Measurements from ENCODE around the gene GSX1.

GSX1 gene

DNA sequence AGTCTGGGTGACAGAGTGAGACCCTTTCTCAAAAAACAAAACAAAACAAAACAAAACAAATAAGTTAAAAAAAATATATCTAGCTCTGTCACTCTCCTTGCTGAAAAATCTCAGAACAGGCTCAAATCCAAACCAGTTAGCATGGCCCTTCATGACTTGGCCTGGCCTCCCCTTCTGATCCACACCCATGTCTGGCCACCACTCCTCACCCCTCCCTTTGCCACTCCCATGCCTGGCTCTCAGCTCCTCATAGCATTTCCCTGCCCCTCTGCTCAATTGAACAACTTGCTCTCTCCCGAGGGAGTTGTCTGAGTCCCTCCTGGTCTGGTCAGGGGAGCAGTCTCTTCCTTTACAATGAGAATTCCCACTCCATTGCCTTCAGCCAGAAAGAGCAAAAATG, 4.0 kb upstream of the GSX1 start:
- in situ Hi-C loops (cut with HindIII; ENCODE audit: low pct_unique_long_range_greater_than_20kb, low sequenced_read_pairs), result no loop called here
- no peak for DNase-seq (ENCODE audit: low read depth in 1 of 2, low spot score in 1 of 2)
- no peak for TF ChIP-seq JUND (IDR thresholded peaks at IDR 0.05; ENCODE audit: low read depth)

DNA sequence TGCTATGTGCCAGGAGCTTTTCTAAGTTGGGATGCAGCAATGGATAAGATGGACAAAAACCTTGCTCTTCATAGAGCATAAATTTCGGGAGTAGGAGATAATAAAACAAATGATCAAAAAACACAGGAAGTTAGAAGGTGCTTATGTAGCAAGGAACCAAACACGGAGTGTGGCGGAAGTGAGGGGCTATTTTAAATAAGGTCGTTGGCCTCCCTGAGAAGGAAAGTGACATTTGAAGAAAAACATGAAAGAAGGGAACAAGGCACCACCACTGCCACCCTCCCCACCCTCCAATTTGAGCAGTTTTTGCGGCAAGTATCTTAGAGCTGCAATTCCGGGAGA, 3.2 kb upstream of the GSX1 start:
- TF ChIP-seq JUND (IDR thresholded peaks at IDR 0.05; ENCODE audit: low read depth), result no peak
- DNase-seq (ENCODE audit: low read depth in 1 of 2, low spot score in 1 of 2), result no peak
- in situ Hi-C loops (cut with HindIII; ENCODE audit: low pct_unique_long_range_greater_than_20kb, low sequenced_read_pairs), result no loop called here

DNA sequence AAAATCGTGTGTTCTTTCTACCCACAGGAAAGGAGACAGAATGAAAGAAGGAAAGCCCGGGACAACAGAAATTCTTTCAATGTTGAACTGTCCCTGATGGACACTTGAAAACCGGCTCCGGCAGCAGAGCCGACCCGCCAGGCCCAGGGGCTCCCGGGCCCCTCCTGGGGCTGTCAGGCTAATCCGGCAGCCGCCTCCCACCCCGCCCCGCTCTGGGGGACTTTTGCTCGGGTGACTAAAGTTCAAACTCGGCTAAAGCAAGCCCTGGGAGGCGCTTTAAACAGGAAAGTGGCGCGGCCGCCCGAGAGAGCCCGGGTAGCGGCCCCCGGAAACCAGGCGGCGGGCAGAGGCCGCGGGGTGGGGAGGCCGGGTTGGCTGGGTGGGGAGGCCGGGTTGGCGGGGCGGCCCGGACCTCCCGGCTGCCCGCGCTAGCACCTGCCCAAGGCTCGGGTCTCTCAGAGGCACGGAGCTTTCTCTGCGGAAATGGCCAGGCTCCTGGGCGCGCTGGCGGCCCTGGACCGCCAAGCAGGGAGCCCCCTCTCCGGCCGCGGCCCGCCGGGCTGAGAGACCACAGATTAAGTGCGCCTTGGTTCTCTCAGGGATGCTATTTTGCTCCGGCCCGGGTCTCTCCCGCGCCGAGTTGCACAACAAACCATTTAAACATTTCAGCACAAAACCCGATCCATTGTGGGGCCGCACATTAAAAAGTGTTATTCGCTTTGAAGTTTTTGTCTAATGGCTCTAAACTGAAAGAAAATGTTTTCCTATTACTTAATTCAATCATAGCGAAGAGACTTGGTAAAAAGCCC, 2.6 kb upstream of the GSX1 start:
- TF ChIP-seq JUND (IDR thresholded peaks at IDR 0.05; ENCODE audit: low read depth), result no peak
- no peak for DNase-seq (ENCODE audit: low read depth in 1 of 2, low spot score in 1 of 2)
- in situ Hi-C loops (cut with HindIII; ENCODE audit: low pct_unique_long_range_greater_than_20kb, low sequenced_read_pairs), result no loop called here

DNA sequence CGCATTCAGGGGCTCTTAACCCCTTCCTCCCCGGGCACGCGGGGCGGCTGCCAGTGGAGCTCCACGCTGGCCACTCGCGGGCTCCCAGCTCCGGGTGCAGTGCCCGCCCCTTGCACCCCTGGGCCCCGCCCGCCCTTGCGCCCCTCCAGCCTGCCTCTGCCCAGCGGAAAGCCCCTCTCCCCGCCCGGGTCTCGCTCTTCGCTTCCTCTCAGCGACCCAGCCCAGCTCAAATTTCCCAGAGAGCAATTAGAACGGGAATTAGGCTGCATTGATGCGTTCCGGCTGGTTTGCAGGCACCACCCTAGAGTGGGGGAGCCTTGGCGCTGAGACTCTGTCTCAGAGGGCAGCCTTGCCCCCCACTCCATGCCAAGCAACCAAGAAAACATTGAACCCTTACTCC, 1.8 kb upstream of the GSX1 start:
- in situ Hi-C loops (cut with HindIII; ENCODE audit: low pct_unique_long_range_greater_than_20kb, low sequenced_read_pairs), result no loop called here
- DNase-seq (ENCODE audit: low read depth in 1 of 2, low spot score in 1 of 2), result no peak
- no peak for TF ChIP-seq JUND (IDR thresholded peaks at IDR 0.05; ENCODE audit: low read depth)

DNA sequence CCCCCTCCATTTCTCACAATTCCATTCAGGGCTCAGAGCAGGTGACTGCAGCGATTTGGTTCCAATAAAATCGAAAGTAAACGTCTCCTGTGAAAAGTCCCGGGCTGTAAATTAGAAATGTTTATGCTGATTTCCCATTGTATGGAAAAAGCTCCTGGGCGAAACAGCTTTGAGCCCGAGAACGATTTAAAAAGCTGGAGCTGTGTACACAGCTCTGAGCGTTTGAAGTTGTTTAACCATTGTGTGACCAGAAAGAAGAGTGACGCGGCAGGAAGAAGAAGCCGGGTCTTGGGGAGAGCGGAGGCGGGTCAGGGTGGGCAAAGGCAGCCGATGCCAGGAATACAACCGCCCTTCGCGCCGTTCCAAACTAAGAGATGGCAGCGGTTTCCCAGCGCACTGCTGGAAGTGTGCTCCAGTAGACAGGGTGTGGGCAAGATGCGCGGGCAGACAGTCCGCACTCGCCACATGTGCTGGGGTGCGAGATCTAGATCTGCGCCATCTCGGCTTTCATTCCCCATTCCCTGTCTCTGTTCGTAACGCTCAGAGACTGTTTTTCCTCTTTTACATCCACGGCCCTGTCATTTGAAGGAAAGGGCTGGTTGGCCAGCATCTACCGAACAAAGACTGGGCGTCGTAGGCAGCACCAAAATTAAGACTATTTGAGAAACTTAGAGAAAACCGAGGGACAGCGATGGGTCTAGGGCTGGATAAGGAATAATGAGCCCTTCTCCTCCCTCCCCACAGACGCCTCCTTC, 960 bp upstream of the GSX1 start:
- in situ Hi-C loops (cut with HindIII; ENCODE audit: low pct_unique_long_range_greater_than_20kb, low sequenced_read_pairs), result no loop called here
- TF ChIP-seq JUND (IDR thresholded peaks at IDR 0.05; ENCODE audit: low read depth), result no peak
- peak in 1 of 2 experiments; percentile 10 for DNase-seq (ENCODE audit: low read depth in 1 of 2, low spot score in 1 of 2)

DNA sequence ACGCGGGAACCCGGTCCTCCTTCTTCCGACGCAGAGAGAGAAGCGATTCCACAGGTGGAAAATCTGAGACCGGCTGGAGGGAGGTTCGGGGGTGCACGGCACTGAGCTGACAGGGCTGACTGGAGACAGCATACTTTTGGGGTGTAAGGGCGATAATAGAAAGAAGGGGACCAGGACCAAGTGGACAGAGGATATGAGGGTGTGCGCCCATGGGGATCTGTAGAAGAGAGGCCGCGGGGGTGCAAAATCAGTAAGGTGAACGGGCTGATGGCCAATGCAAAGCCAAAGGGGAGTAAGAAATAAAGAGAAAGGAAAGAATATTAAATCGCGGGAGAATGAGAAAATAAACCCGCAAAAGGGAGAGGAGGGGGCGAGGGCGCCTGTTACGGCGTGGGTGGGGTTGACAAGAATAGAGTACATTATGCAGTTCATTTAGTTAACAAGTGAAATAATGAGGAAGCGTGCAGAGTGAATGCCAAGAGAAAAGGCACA, 336 bp upstream of the GSX1 start:
- in situ Hi-C loops (cut with HindIII; ENCODE audit: low pct_unique_long_range_greater_than_20kb, low sequenced_read_pairs), result no loop called here
- no peak for DNase-seq (ENCODE audit: low read depth in 1 of 2, low spot score in 1 of 2)
- TF ChIP-seq JUND (IDR thresholded peaks at IDR 0.05; ENCODE audit: low read depth), result no peak

DNA sequence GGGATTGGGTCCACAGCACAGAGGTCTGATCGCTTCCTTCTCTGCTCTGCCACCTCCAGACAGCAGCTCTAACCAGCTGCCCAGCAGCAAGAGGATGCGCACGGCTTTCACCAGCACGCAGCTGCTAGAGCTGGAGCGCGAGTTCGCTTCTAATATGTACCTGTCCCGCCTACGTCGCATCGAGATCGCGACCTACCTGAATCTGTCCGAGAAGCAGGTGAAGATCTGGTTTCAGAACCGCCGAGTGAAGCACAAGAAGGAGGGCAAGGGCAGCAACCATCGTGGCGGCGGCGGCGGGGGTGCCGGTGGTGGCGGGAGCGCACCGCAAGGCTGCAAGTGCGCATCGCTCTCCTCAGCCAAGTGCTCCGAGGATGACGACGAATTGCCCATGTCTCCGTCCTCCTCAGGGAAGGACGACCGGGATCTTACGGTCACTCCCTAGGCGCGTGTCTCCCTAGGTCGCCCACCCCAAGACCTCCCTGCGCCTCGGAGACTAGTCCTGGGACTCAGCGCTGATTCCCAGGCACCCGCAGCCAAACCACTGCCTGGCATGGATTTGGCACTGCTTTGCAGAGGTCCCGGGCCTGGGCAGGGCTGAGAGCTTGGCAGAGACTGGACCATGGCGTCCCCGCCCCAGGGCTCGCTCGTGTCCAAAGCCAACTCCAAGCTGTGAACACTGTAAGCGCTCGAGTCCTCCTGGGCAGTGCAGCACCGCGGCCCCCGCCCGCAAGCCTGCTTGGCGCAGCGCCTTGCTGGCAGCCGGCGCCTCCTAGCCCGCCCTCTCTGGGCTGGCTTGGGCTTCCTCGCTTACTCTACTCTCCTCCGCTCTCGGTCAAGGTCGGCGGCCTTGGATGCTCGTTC, 1.5 kb downstream of the GSX1 start:
- TF ChIP-seq JUND (IDR thresholded peaks at IDR 0.05; ENCODE audit: low read depth), result no peak
- DNase-seq (ENCODE audit: low read depth in 1 of 2, low spot score in 1 of 2), result no peak
- in situ Hi-C loops (cut with HindIII; ENCODE audit: low pct_unique_long_range_greater_than_20kb, low sequenced_read_pairs), result no loop called here

DNA sequence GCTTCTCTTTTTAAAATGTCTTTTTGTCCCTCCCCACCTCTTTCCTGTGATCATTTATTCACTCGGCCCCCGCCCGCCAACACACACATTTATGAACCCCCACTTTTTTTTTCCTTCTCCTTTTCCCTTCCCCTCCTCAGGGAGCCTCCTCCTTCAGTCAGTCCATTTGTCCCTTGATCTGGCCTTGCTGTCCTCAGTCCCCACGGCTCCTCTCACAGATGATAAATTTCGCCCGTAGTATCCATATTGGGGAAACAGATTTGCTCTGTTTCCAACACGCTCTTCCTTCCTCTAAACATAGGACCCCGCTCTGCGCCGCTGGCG, 2.0 kb downstream of the GSX1 start:
- DNase-seq (ENCODE audit: low read depth in 1 of 2, low spot score in 1 of 2), result no peak
- no peak for TF ChIP-seq JUND (IDR thresholded peaks at IDR 0.05; ENCODE audit: low read depth)
- in situ Hi-C loops (cut with HindIII; ENCODE audit: low pct_unique_long_range_greater_than_20kb, low sequenced_read_pairs), result no loop called here

DNA sequence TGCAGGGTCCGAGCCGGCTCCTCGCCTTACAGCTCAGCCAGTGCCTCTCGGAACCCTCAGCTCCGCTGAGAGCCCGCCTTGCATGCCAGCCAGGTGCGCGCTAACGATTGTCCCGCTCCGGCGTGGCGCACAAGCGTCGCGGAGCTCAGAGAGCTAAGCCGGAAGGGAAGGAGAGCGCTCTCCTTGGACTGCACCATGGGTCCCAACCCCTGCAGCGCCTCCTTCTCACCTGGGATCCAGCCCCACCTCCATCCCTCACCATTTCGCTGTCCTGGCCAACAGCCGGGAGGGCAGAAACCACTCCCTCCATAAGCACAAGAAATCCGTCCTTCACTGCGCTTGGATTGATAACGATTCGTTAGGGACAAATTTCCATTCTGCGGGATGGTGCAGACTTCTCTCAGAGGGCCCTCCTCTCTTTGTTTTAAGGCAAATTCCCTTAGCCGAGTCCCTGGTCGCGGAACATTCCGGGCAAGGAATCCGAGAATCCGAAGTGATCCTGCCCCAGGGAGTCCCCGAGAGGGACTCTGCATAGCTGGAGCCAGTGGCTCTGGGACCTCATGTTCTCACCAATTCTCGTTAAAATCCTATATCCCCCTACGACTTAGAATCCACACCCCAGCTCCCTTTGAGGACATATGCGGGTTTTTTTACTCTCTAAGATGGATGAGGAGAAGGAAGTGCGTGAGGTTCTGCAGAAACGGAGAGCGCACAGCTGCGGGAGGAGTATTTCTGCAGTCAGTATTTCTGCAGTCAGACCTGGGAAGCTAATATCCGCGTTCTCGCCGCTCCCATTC, 2.8 kb downstream of the GSX1 start:
- in situ Hi-C loops (cut with HindIII; ENCODE audit: low pct_unique_long_range_greater_than_20kb, low sequenced_read_pairs), result no loop called here
- TF ChIP-seq JUND (IDR thresholded peaks at IDR 0.05; ENCODE audit: low read depth), result no peak
- DNase-seq (ENCODE audit: low read depth in 1 of 2, low spot score in 1 of 2), result no peak

DNA sequence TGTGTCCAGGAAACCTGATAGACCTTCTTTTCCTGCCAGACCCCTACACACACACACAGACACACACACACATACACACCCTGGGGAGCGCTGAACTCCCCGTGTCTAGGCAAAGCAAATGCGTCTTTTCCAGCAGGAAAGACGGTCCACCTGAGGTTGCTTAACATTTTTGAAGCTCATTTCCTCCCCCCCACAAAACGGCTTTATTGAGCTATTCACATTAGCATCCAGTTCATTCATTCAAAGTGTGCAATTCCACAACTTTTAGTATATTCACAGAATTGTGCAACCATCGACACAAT, 3.4 kb downstream of the GSX1 start:
- no peak for TF ChIP-seq JUND (IDR thresholded peaks at IDR 0.05; ENCODE audit: low read depth)
- DNase-seq (ENCODE audit: low read depth in 1 of 2, low spot score in 1 of 2), result no peak
- in situ Hi-C loops (cut with HindIII; ENCODE audit: low pct_unique_long_range_greater_than_20kb, low sequenced_read_pairs), result no loop called here

DNA sequence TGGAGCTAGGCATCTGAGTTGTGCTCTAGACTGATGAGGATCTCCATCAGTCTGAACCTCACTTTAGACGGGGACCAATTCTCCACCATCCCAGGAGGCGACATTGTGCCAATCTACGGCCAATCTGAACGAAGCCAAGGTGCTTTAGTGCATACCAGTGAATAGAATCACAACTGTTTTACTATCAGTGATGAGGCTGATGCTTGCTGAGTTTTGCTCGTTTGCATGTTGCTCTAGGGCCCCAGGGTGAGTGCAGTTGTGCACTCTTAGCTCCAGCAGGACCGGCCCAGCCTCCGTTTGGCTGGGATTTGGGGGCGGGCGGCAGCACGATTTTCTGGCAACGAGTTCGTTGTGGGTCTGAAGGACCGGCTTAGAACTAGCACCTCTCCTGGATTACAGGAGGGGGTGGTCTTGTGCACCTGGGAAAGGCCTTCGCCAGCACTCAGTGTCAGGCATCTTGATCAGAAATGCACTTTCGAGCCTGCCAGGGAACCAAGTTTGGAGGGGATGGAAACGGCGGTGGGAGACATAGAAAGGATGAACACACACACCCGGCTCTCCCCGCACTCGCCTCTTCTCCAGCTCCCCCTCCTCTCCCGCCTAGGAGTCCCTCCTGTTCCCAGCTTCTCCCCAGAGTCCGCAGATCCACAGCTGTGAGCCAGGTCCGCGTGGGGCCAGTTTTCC, 4.4 kb downstream of the GSX1 start:
- in situ Hi-C loops (cut with HindIII; ENCODE audit: low pct_unique_long_range_greater_than_20kb, low sequenced_read_pairs), result no loop called here
- TF ChIP-seq JUND (IDR thresholded peaks at IDR 0.05; ENCODE audit: low read depth), result no peak
- no peak for DNase-seq (ENCODE audit: low read depth in 1 of 2, low spot score in 1 of 2)

DNA sequence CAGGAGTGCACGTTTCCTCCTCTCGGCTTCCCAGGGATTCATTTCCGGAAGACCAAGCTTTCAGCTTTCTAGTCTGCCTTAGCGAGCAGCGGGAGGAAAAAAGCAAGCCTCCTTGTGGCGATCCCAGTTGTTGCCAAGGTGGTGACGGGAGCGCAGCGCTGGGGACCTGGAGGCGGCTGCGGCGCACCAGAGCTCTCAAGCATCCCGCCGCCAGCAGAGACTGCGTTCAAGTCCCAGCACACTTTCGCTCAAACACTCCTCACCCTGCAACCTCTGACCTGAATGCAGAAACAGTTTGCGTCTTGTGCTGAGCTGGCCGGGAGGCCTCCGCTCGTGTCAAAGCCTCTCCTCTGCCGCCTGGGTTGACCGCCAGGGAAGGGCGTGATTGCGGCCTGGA, 4.9 kb downstream of the GSX1 start:
- in situ Hi-C loops (cut with HindIII; ENCODE audit: low pct_unique_long_range_greater_than_20kb, low sequenced_read_pairs), result no loop called here
- no peak for DNase-seq (ENCODE audit: low read depth in 1 of 2, low spot score in 1 of 2)
- TF ChIP-seq JUND (IDR thresholded peaks at IDR 0.05; ENCODE audit: low read depth), result no peak

Data from T47D (cell line).